Calu3 (cell line): ENCODE data around the gene OR7A5. TPM values are rescaled to one million over a fixed set of nuclear protein-coding genes. Genes with fewer than 3 reads are reported as not detected.
"Not testable (repeated sequence)": the region's sequence is repeated elsewhere in the genome, so short reads cannot be mapped to it uniquely, and the experiment has no call there.

ENCODE experiments used
- BruUV-seq: library from RNA; stranded (reverse); fragments of 400-500 nt; replicated peaks from 2 replicates; lab custom pipeline; 2021; lab: Mats Ljungman, UMichigan
- CTCF ChIA-PET: fragments of 300-600 bp; sonication (Branson Sonifier 250); formaldehyde crosslinking; loops from one replicate; lab custom pipeline; 2022; ENCODE audit warnings: antibody characterized with exemption; lab: Charles Lee
- DNase-seq: peaks from one replicate; pipeline ENCODE4 v3.0.0; 2022
- H3K27ac Mint-ChIP-seq: one replicate; pipeline ENCODE4 v1.8.0; 2022; ENCODE audit warnings: mixed read lengths; ENCODE audit not compliant: unreplicated experiment
- H3K27me3 Mint-ChIP-seq: one replicate; pipeline ENCODE4 v1.8.0; 2022; ENCODE audit warnings: mixed read lengths; ENCODE audit not compliant: unreplicated experiment
- H3K36me3 Mint-ChIP-seq: one replicate; pipeline ENCODE4 v1.8.0; 2022; ENCODE audit warnings: mild to moderate bottlenecking, moderate library complexity, mixed read lengths; ENCODE audit not compliant: insufficient read depth, unreplicated experiment
- H3K4me1 Mint-ChIP-seq: one replicate; pipeline ENCODE4 v1.8.0; 2022; ENCODE audit warnings: mild to moderate bottlenecking, low read depth, mixed read lengths; ENCODE audit not compliant: unreplicated experiment
- H3K4me3 Mint-ChIP-seq: one replicate; pipeline ENCODE4 v1.8.0; 2022; ENCODE audit warnings: mild to moderate bottlenecking, low read depth, moderate library complexity, mixed read lengths; ENCODE audit not compliant: unreplicated experiment
- H3K9me3 Mint-ChIP-seq: one replicate; pipeline ENCODE4 v1.8.0; 2022; ENCODE audit warnings: low read depth, mixed read lengths; ENCODE audit not compliant: unreplicated experiment
- CTCF ChIP-seq: fragments of 200-600 bp; IDR thresholded peaks from one replicate; pipeline ENCODE4 v1.8.0; 2022; ENCODE audit warnings: antibody characterized with exemption; ENCODE audit not compliant: unreplicated experiment
- intact Hi-C: fragments of 100-400 bp; cut with micrococcal nuclease; formaldehyde crosslinking; loops from one replicate; pipeline ENCODE4 v1.10.0; 2022; ENCODE audit not compliant: unreplicated experiment
- total RNA-seq: library from RNA; stranded (reverse); gene quantifications from 2 replicates; pipeline ENCODE4 v1.2.3, GENCODE V29; 2022

OR7A5 gene
- total RNA-seq, 1 experiment from 2014 or later, result not detected

DNA sequence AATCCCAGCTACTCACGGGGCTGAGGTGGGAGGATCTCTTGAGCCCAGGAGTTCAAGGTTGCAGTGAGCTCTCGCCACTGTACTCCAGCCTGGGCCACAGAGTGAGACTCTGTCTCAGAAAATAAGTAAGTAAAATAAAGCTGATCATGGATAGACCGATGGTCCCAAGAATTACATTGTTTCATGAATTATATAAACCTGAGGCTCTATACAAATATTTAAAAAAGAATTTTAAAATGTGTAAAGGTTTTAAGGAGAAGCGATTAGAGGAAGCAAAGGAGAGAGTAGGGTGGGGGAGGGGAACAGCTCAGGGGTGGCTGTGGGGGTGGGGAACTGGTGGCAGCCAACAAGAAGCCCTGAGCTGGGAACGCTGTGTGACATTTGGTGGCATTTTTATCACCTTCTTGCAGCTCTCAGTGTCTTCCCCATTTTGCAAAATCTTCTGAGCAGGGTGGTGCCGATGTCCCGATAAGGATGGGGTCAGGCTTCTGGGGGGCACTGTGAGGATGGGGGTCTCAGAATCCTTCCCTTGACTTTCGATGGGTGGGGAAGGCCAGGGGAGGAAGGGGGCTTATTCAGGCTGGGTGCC, 51.5 kb downstream of the OR7A5 start:
- BruUV-seq, H3K27ac Mint-ChIP-seq, H3K4me1 Mint-ChIP-seq, intact Hi-C loops, DNase-seq, CTCF ChIA-PET, H3K4me3 Mint-ChIP-seq, H3K36me3 Mint-ChIP-seq, H3K9me3 Mint-ChIP-seq: not testable (repeated sequence)
- peaks cover 26% of the 10 kb centered on the region for H3K27me3 Mint-ChIP-seq

GRCh38 chr19:14782626-14783409, 52.2 kb downstream of the OR7A5 start:
- Mint-ChIP-seq H3K4me1 (peaks cover 9% of the 10 kb centered on the region), H3K27ac (no peak overlapping the region), H3K36me3 (no peaks in the 10 kb centered on the region), H3K27me3 (peaks cover 26% of the 10 kb centered on the region), H3K9me3 (no peaks in the 10 kb centered on the region), H3K4me3 (no peak overlapping the region)
- intact Hi-C loops, result no loop called here
- CTCF ChIA-PET, result no interaction called here
- DNase-seq, result no peak
- no peak for TF ChIP-seq CTCF
- BruUV-seq, result no TSS peak

GRCh38 chr19:14781713-14782536, 53.1 kb downstream of the OR7A5 start:
- BruUV-seq, H3K9me3 Mint-ChIP-seq, CTCF ChIA-PET, intact Hi-C loops, H3K36me3 Mint-ChIP-seq, H3K27ac Mint-ChIP-seq, H3K4me3 Mint-ChIP-seq, DNase-seq, H3K4me1 Mint-ChIP-seq: not testable (repeated sequence)
- H3K27me3 Mint-ChIP-seq, result peaks cover 27% of the 10 kb centered on the region

GRCh38 chr19:14780622-14781225, 54.3 kb downstream of the OR7A5 start:
- H3K4me1 Mint-ChIP-seq, CTCF ChIA-PET: not testable (repeated sequence)

GRCh38 chr19:14779151-14779550, 55.8 kb downstream of the OR7A5 start:
- Mint-ChIP-seq H3K4me3 (no peak overlapping the region), H3K27me3 (peaks cover 36% of the 10 kb centered on the region)

More at GRCh38 chr19:14780622-14781225, 54.3 kb downstream of the OR7A5 start:
- H3K4me3 Mint-ChIP-seq, intact Hi-C loops, DNase-seq, H3K9me3 Mint-ChIP-seq, H3K27ac Mint-ChIP-seq, BruUV-seq: not testable (repeated sequence)
- Mint-ChIP-seq H3K27me3 (peaks cover 35% of the 10 kb centered on the region), H3K36me3 (peaks cover 13% of the 10 kb centered on the region)

GRCh38 chr19:14778110-14778845, 56.7 kb downstream of the OR7A5 start, which contains the start of gene ADGRE2:
Gene ADGRE2 (minus strand): TSS chr19:14778560. CDS start chr19:14776756, 1,804 bp downstream.
- DNase-seq, H3K9me3 Mint-ChIP-seq, intact Hi-C loops, H3K4me3 Mint-ChIP-seq, BruUV-seq, CTCF ChIA-PET, H3K4me1 Mint-ChIP-seq, H3K27ac Mint-ChIP-seq: not testable (repeated sequence)
- Mint-ChIP-seq H3K27me3 (peaks cover 42% of the 10 kb centered on the region), H3K36me3 (peaks cover 13% of the 10 kb centered on the region)

More at GRCh38 chr19:14779151-14779550, 55.8 kb downstream of the OR7A5 start:
- H3K36me3 Mint-ChIP-seq, result peaks cover 13% of the 10 kb centered on the region
- no TSS peak for BruUV-seq
- H3K27ac Mint-ChIP-seq, result no peak overlapping the region
- no peaks in the 10 kb centered on the region for H3K9me3 Mint-ChIP-seq
- intact Hi-C loops, result no loop called here
- H3K4me1 Mint-ChIP-seq, result no peaks in the 10 kb centered on the region
- CTCF ChIA-PET, result no interaction called here
- DNase-seq, result no peak
- no peak for TF ChIP-seq CTCF

DNA sequence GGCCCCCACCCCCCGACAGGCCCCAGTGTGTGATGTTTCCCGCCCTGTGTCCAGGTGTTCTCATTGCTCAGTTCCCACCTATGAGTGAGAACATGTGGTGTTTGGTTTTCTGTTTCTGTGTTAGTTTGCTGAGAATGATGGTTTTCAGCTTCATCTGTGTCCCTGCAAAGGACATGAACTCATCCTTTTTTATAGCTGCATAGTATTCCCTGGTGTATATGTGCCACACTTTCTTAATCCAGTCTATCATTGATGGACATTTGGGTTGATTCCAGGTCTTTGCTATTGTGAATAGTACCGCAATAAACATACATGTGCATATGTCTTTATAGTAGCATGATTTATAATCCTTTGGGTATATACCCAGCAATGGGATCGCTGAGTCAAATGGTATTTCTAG, 57.3 kb downstream of the OR7A5 start:
- intact Hi-C loops, DNase-seq, BruUV-seq, H3K9me3 Mint-ChIP-seq, H3K27ac Mint-ChIP-seq, H3K4me1 Mint-ChIP-seq, CTCF ChIA-PET, H3K4me3 Mint-ChIP-seq: not testable (repeated sequence)
- Mint-ChIP-seq H3K36me3 (peaks cover 13% of the 10 kb centered on the region), H3K27me3 (peaks cover 42% of the 10 kb centered on the region)
